GM21619 (cell line): Measurements from ENCODE around the gene DTX1.
"Not testable (repeated sequence)": the region's sequence is repeated elsewhere in the genome, so short reads cannot be mapped to it uniquely, and the experiment has no call there.

Experiments
- ATAC-seq: cut with Tn5 transposase; IDR thresholded peaks from one replicate; pipeline ENCODE4 v1.9.1; 2021; ENCODE audit not compliant: unreplicated experiment

Gene DTX1

DNA sequence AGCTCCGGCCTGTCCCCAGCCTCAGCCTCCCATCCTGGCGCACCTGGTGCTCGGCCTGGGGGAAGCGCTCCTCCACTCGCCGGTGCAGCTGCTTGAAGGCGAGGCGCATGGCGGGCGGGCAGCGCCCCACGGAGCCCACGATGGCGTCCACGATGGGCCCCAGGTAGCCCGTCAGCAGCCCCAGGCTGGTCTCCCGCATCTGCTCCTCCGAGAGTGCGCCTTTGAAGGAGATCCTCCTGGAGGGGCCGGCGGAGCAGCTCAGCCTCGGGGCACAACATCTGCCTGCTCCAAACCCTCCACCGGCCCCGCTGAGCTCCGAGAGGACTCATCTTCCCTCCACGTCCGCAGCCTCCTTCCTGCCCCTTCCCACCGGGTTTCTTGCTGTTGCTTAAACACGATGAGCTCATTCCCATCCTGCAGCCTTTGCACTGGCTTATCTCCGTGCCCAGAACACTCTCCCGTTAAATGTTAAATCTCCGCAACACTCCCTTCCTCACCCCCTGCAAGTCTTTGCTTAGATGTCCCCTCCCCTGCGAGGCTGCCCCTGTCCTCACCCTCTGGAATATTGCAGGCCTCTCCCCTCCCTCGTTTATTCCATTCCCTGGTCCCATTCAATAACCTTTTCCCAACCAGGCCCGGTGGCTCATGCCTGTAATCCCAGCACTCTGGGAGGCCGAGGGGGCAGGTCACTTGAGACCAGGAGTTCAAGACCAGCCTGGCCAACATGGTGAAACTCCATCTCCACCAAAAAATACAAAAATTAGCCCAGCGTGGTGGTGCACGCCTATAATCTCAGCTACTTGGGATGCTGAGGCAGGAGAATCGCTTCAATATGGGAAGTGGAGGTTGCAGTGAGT is 55.7 kb downstream of the DTX1 start:
- no peak for ATAC-seq

DNA sequence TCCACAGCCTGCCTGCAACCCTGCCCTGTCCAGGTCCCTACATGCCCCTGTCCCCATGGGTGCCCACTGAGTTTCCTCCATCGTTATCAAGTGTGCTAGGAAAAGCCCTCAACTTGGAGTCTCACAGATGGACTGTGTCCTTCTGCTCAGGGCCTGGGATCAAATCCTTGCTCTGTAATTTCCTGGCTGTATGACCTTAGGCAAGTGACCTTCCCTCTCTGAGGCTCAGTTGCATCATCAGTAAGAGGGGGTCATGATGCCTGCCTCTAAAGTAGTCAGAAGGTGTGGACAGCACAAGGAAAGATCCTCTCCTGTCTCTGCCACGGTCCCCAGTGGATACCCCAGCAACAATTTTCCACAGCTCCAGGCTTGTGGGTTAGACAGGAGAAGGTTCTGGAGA is 56.9 kb downstream of the DTX1 start:
- ATAC-seq = no peak

DNA sequence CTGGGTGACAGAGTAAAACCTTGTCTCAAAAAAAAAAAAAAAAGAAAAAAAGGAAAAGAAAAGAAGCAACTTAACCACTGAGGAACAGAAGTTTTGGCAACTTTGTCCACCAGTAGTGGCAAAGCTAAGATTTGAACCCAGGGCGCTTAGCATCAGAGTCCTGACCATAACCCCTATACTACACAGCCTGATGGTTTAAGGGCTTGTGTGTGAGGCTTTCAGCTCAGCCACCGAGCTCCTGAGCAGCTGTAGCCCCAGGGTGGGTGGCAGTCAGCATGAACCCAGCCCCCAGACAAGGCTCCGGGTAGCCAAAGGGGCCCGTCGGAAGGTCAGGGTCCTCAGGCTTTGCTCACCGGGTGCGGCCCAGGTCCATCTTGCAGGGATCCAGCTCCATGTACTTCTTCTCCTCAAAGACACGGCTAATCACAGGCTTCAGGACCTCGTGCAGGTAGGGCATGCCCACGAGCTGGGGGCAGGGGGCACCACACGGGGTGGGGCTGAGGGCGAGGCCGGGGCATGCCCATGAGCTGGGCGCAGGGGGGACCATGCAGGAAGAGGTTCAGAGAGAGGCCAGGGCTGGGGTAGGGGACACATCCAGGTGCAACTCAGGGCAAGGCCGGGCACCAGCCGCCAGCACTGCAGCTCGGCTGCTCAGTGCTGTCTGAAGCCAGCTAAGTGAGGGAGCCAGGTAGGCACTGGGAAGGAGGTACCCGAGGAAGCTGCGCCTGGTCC is 58.1 kb downstream of the DTX1 start:
- no peak for ATAC-seq

DNA sequence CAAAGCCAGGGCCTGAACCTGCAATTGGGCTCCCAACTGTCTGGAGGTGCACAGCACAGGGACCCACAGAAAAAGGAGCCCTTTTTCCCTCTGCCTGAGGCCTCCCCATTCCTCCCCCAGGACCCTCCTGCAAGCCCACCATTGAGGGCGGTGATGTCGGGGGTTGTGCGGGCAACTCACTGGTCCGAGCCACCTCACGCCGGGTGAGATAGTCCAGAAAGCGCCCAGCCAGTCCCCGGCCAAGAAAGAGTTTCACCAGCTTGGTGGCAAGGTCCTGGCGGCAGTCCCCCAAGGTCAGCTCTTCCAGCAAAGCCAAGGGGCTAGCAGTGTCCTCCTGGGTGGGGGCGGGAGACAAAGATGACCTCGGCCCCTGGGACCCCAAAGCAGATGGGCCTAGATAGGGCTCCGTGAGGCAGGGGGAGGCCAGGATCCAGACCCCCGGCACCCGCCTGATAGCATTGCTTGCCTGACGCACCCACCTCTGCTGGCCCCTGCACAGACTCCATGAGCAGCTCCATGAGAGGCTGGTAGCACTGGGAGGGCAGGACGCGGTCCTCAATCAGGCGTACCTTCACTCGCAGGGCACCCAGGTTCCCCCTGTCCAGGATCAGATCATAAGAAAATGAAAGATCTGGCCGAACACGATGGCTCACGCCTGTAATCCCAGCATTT is 59.1 kb downstream of the DTX1 start:
- no peak for ATAC-seq

DNA sequence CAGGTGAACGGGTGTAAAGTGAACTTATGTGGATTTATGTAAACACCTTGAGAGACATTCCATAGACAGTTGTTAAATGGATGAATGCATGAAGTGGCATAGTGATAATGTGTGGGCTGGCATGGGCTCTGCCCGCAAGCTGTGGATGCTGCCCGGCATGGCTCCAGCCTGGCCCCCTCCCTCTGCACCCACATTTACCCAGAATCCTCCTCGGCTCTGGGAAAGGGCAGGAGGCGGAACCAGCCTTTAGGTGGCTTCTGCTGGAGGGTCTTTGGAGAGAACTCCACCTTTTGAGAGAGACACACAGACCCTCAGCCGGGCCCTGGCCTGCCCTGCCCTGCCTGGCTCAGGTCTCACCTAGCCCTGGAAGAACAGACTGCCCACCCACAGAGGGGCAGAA is 60.3 kb downstream of the DTX1 start:
- no peak for ATAC-seq

DNA sequence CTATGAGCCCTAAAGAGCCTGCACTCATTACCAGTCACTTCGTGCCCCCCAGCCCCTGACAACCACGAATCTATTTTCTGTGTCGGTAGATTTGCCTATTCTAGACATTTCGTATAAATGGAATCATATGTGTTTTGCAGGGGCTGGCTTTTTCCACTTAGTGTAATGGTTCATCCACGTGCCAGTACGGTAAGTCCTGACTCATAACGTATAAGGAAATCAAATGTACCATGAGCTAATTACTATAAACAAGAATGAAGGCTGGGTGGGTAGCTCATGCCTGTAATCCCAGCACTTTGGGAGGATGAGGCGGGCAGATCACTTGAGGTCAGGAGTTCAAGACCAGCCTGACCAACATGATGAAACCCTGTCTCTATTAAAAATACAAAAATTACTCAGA is 61.2 kb downstream of the DTX1 start:
- ATAC-seq = not testable (repeated sequence)

DNA sequence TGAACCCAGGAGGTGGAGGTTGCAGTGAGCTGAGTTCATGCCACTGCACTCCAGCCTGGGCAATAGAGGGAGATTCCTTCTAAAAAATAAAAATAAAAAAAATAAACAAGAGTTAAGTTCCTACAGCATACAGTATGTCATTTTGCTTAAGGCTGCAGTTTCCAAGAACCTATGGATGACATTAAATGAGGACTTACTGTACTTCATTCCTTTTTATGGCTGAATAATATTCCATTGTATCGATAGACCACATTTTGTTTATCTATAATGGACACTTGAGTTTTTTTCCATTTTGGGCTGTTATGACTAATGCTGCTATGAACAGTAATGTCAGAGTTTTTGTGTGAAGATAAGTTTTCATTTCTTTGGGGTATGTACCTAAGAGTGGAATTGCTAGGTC is 61.6 kb downstream of the DTX1 start:
- ATAC-seq = no peak

DNA sequence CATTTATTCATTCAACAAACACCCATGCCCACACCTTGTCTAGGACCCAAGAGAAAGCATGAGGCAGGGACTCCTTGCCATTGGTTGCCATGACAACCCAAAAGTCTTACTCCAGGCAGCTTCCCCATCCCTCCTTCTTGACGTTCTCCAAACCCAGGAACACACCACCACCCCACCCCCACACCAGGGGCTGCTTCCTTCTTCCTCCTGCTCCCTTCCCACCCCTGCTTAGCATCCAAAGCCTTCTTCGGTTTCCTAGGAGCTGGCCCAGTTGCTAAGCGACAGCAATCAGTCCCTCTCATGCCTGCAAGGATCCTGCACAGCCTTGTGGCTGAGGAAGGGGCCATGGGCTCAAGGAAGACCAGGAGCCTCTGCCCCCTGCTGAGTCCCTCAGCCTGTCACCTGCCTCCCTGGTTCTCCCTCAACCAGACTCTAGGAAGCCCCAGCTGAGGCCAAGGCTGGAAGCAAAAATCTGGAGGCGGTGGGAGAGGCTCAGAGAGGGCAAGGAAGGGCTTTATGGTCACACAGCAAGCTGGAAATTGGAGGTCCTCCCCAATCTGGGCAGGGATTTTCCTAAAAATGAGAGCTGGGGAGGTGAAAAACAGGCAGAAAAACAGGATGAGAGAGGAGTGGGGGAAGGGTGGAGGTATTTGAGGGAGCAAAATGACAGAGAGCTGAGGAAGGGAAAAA is 63.6 kb downstream of the DTX1 start:
- no peak for ATAC-seq

DNA sequence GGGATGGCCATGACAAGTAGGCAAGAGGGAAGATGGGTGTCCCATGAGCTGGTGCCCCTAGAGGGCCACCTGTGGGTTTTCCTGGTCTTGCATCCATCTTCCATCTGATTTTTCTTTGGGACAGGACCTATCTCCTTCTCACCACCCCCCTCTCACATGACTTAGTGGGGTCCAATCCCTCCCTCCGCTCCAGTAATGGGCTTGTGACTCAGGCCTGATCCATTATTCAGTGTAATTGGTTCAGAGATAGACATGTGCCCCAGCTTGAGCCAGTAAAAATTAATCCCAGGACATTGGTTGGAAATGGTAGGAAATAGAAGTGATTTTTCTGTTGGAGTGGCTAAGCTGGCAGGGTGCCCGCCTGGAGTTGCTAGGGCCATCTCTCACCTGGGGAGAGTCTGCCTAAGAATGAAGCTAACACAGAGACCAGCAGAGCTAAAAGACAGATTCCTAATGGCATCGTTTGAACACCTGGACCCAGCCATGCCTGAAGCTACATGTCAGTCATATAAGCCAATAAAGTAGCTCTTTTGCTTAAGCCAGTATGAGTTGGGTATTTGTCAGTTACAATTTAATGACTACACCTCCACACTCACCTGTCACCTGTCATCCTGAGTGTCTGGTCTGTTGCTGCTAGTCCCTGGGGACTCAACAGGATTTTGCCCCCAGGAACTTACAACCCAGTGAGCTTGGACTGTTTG is 64.3 kb downstream of the DTX1 start:
- ATAC-seq = no peak

DNA sequence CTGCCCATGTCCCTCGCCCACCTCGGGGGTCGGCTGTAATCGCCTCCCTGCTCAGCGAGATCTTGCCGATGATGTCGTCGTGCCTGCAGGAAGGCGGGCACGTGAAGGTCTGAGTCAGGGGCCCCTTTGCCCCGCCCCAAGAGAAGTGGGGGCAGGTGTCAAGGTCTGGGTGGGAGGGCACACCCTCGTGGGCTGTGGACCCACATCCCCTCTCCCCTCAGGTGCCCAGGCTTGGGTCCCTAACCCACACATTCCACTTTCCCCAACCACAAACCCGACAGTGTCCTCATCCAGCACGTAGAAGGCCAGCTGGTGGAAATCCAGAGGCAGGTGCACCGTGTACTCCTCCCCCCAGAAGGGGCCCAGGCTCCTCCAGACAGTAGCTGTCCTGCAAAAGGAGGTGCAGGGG is 71.3 kb downstream of the DTX1 start:
- no peak for ATAC-seq

DNA sequence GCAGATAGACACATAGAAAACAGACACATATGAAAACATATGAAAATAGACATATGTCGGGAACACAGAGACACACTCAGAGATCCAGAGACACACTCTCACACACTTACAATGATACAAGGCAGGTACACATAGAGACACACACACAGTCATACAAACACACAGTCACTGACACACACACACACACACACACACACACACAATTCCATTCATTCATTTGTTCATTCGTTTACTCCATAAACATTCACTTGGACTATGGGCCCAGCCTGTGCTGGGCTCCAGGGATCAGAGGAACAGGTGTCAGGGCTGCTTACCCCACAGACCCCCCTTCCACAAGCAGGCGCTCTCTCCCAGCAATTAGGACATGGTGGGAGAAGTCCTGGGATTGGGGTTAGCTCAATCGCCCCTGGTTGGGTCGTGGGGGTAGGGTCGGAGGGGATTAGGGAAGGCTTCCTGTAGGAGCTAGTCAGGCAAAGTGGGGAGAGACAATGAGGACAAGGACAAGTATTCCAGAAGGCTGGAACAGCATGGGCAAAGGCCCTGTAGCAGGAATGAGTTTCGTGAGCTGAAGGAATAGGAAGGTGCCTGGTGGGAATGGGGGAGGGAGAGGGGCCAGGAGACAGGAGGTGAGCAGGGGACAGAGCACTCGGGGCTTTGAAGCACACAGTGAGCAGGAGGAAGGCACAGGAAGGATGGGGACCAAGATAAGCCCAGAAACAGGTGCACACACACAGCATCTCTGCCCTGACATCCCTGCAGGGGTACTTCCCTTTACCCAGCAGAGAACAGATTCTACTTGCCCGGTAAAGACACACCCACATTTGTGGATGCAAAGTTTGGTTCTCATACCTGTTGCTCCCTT is 72.5 kb downstream of the DTX1 start:
- ATAC-seq = no peak

DNA sequence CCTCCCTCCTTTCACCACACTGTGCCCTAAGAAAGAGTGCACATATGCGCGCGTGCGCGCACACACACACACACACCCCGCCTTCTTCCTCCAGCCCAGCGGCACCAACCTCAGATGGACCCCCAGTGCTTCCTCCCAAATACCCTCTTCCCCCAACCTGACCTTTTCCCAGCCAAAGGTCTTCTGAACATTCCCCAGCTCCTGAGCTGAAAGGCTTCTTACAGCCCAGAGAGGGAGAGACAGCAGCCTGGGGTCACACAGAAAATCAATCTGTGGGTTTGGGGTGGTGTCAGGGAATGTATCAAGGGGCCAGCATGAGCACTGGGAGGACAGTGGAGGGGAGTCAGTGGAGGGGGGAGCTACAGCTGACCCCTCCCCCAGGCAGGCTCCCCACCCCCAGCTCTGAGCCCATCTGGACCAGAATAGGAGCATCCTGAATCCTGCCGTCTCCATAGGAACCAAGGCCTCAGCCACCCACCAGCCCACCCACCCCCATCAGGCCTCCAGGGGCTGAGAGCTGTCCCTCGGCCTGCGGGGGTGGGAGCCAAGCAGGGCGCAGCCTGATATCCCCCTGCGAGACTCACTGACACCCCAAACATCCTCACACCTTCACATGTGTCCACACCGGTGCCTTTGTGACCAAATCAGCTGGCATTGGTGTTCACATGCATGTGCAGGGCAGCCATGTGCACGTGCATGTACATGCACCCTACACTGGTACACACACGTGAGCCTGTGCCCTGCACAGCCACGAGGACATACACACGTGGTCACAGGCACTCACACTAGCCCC is 73.3 kb downstream of the DTX1 start:
- ATAC-seq = no peak

DNA sequence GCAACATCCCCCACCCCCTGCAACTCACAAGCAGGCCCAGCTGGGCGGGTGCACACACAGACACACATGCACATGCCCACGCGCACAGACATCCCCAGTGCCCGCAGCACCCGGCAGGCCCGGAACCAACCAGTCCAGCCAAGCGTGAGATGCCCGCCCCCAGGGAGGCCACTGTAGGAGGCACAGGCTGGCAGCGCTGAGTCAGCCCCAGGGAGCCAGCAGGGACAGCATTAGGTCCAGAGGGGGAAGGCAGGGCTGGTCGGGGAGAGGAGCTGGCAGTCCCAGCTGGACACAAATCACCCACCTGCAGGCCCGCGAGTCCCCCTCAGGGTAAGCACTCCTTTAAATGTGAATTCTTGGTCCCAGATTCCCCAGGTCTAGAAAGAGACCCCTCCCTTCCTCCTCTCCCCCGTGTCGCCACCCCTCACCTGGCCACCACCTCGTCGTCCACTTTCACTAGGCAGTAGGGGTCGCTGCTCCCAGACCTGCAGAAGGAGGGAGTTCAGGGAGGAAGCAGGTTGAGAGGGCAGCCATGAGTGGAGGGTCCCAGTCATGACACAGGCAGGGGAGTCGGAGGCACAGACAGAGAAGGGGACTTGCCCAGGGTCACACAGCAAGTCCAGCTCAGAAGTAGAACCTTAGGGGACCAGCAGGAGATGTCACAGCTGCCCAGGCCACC is 74.1 kb downstream of the DTX1 start:
- no peak for ATAC-seq

DNA sequence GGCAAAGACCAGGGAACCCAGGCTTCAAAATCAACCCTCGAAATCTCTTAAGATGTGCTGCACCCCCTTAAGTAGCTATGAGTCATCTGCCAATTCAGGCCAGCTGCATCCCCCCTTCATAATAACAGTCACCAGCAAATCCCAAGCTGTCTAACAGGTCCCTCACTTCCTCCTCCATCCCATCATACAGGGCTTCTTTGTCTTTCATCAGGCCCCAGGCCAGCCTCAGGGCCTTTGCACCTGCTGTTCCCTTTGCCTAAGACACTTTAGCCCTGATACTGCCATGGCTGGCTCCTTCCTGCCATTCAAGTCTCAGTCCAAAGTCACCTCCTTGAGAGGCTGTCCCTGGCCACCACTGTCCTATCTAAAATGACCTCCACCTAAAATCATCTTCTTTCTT is 75.0 kb downstream of the DTX1 start:
- no peak for ATAC-seq

DNA sequence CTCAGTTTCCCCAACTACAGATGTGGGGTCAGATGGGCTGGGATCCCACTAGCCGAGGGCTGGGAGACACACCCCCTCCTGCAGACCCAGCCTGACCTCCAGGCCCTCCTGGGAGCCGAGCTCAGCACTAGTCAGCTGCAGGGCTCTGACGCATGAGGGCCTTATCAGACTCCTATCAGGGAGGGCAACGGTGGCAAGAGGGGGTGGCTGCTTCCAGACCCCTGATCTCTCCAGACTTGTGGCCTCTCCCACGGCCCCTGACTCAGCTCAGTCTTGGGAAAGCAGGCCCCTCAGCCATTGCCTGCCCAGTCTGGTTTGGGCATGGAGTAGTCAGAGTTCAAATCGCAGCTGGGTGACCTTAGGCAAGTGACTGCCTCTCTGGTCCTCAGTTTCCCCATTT is 76.5 kb downstream of the DTX1 start:
- no peak for ATAC-seq

DNA sequence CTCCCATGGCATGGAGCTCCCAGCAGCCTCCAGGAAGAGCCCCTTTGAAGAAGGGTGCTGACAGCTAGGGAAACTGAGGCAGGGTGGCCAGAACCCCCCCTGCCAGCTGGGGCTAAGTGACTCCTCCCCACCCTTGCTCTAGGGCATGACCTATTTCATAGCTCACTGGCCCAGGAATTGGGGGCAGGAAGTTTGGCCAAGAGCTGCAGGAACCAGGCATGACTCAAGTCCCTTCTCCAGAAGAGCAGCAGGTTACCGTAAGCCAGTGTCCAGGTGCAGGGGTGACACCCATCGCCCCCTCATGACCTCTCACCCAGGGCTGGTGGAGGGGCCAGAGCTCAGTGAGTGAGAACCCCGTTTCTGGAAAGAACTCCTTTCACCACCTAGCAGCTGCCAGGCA is 77.1 kb downstream of the DTX1 start:
- ATAC-seq = no peak

DNA sequence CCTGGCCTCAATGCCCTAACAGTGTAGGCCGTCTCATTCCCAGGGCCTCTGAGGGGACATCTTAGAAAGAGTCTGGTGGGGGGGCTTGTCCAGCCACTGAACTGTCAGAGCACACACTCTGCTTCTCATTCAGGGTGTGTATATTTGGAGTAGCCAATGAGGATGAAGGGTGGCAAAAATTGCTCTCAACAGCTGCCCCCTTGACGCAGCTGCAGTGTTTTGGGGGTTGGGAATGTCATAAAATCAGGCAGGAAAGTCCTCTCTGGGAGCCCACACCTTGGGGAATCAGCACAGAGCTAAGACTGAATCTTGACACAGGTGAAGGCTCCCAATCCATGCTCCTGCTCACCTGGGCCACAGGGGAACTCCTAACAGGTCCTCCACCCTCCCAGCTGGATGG is 77.5 kb downstream of the DTX1 start:
- ATAC-seq = no peak

DNA sequence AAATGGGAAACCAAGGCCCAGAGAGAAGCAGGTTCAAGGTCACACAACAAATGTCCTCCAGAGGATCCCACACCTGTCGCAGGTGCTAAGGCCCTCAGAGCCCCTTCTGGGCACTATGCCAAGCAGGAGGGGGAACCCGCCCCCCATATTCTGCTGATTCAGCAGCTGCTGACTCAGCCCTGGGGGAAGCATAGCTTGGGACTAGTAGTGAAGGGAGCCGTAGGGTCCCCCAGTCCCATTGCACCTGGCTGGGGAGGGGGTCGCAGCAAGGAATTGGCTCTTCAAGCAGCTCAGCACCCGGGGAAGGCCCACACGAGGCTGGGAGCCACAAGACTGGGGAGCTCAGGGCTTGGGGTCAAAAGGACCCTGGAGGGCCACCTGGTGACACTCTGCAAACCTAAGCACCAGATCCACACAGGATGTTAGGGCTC is 78.0 kb downstream of the DTX1 start:
- no peak for ATAC-seq
